Skeletal muscle tissue (tissue), 4 donors: ENCODE data around the gene IPPK. TPM values are rescaled to one million over a fixed set of nuclear protein-coding genes. Genes with fewer than 3 reads are reported as not detected.
A peak's percentile ranks its signal among the peaks of the same experiment; 100 is the strongest.

Source experiments
- H3K27ac ChIP-seq: one replicate; pipeline ENCODE4 v1.7.0; 2013; ENCODE audit warnings: mild to moderate bottlenecking, low read depth, low read length, inconsistent platforms
- H3K27me3 ChIP-seq, 3 donors: one replicate each; pipeline ENCODE4 v1.7.0; 2013; ENCODE audit warnings: low read length in 3 of 3; ENCODE audit not compliant: control insufficient read depth in 3 of 3, insufficient read depth in 3 of 3
- H3K36me3 ChIP-seq, 3 donors: one replicate each; pipeline ENCODE4 v1.7.0; 2013; ENCODE audit warnings: low read length in 3 of 3; ENCODE audit not compliant: control insufficient read depth in 3 of 3, insufficient read depth in 3 of 3
- H3K4me1 ChIP-seq, 3 donors: one replicate each; pipeline ENCODE4 v1.7.0; 2013; ENCODE audit warnings: low read length in 3 of 3, mild to moderate bottlenecking in 3 of 3; ENCODE audit not compliant: control insufficient read depth in 3 of 3, insufficient read depth in 3 of 3
- H3K4me3 ChIP-seq, 3 donors: one replicate each; pipeline ENCODE4 v1.7.0; 2013; ENCODE audit warnings: low read length in 3 of 3
- H3K9ac ChIP-seq, 3 donors: one replicate each; pipeline ENCODE4 v1.7.0; 2013; ENCODE audit warnings: low read length in 3 of 3, mild to moderate bottlenecking in 3 of 3, moderate library complexity in 2 of 3, low read depth in 1 of 3
- H3K9me3 ChIP-seq, 3 donors: one replicate each; pipeline ENCODE4 v1.7.0; 2013; ENCODE audit warnings: low read length in 3 of 3; ENCODE audit not compliant: control insufficient read depth in 3 of 3
- total RNA-seq: library from RNA; depleted of rRNA; stranded (reverse); fragments of >200 nt; gene quantifications from one replicate; pipeline ENCODE4 v1.2.3, GENCODE V29; 2014
- donor health status: Osteomylitis.

Gene IPPK, protein sequence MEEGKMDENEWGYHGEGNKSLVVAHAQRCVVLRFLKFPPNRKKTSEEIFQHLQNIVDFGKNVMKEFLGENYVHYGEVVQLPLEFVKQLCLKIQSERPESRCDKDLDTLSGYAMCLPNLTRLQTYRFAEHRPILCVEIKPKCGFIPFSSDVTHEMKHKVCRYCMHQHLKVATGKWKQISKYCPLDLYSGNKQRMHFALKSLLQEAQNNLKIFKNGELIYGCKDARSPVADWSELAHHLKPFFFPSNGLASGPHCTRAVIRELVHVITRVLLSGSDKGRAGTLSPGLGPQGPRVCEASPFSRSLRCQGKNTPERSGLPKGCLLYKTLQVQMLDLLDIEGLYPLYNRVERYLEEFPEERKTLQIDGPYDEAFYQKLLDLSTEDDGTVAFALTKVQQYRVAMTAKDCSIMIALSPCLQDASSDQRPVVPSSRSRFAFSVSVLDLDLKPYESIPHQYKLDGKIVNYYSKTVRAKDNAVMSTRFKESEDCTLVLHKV
- 6.3 TPM for total RNA-seq

DNA sequence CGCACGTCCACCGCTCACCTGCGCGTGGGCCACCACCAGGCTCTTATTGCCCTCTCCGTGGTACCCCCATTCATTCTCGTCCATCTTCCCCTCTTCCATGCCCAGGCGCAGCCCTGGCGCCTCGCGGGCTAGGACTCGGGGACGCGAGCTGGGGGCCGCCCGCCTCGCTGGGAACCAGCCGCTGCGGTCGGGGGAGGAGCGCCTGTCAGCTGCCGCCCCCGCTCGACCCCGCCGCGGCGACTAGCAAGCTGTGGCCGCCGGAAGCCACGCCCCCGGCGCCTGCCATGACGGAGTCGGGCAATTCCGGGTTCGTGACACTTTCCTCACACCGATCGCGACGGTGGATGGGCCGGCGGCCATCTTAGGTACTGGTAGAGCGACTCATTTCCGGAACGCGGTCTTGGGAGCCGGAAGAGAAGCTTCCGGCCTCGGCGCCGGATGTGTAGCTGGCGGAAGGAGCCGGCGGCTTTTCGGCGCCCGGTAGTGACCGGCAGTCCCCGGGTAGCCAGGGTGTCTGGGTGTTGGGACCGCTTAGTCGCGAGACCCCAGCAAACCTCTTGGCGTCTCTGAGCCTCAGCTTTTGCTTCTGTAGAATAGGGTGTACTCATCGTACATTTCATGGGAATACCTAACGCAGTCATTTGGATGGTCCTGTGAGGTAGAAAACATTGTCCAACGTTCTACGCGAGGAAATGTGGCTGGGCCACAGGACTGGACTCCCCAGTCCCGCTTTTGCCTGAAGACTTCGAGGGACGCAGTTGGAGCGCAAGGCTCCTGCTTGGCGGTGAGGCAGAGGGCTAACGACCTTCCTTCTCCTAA is at the start of gene IPPK:
Gene IPPK (minus strand): TSS at position 242 of the 819 bp plus-strand sequence. CDS start 143 bp downstream, at position 99.
- peak within 1 kb of the TSS; percentile 88 for H3K27ac ChIP-seq
- H3K4me1 ChIP-seq = peaks cover 12 to 38% (median 37%) of the 10 kb centered on the region in 3 donors
- no peaks in the 10 kb centered on the region for H3K9me3 ChIP-seq

DNA sequence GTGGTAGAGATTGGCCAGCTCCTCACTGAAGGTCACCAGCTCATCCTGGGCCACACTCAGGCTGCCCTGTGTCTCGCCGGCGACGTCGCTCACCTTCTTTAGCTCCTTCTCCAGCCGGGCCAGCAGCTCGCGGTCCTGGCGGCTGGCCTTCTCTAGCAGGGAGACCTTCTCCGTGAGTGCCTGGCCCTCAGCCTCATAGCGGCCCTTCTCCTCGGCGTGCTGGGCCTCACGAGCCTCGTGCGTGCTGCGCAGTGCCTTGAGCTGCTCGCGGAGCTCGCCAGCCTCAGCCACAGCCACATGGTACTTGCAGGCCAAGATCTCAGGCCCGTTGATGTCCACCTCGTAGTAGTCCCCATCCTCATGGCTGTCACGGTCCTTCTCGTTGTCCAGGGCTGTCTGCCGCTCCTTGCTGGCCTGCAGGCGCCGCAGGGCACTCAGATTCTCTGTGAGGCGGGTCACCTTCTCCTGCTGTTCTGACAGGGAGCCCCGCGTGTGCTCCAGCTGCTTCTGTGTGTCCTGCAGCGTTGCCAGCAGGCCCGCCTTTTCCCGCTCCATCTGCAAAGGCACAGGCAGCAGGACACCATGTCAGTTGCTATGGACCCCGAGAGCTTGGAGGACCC is 49.2 kb upstream of the IPPK start:
- no peak overlapping the region for H3K9ac ChIP-seq
- peaks cover 69 to 81% (median 76%) of the 10 kb centered on the region in 3 donors for H3K36me3 ChIP-seq
- no peak overlapping the region for H3K27ac ChIP-seq
- H3K27me3 ChIP-seq = no peaks in the 10 kb centered on the region
- H3K4me3 ChIP-seq = no peak overlapping the region
- no peaks in the 10 kb centered on the region for H3K9me3 ChIP-seq
- H3K4me1 ChIP-seq = peaks cover 0 to 3% (median 0%) of the 10 kb centered on the region in 3 donors

More for the DNA sequence above, at the start of gene IPPK:
- Histone ChIP-seq H3K9ac (peak within 1 kb of the TSS; percentile 99 to 100 (median 100)), H3K27me3 (no peaks in the 10 kb centered on the region), H3K4me3 (peak within 1 kb of the TSS; percentile 89 to 100 (median 100)), H3K36me3 (peaks cover 5 to 9% (median 7%) of the 10 kb centered on the region in 3 donors)

DNA sequence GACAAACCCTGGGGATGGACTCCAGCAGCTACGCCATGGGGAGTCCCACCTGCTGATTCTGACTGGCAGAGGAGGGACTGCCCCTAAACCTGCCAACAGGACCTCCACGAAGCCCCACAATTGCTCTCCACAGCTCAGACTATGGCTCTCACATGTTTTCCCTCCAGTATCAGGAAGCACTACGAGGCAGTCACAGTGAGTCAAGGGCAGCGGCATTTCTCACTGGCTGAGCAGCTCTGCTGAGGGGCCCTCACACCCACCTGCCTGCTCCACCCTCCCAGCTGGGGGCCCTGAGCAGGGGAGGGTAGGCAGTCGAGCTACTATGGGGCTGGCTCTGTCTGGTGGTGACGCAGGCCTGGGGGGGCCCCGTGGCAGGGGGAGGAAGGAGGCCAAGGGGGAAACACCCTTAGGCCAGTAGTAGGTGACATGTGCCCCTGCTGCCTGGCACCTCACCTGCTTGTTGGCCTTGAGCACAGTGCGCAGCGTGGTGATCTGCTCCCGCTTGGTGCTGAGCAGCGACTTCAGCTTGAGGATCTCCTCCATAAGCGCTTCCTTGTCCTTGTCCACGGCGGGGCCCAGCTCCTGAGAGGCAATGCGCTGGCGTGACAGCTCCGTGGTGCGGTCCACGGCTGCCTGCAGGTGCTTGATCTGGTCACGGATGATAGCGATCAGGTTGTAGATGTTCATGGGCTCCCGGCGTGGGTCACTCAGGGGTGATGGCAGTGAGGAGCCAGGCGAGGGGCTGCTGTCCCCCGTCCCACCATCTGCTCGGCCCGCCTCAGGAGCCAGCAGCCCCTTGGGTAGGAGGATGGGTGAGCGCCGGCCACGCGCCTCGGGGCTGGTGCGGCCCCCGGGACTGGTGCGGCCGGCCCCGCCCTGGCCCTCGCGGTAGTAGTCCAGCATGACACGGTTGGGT is 48.4 kb upstream of the IPPK start:
- Histone ChIP-seq H3K27ac (no peak overlapping the region), H3K4me3 (no peak overlapping the region), H3K9me3 (no peaks in the 10 kb centered on the region), H3K4me1 (peaks cover 0 to 3% (median 0%) of the 10 kb centered on the region in 3 donors), H3K36me3 (peaks cover 76 to 89% (median 84%) of the 10 kb centered on the region in 3 donors), H3K9ac (no peak overlapping the region), H3K27me3 (no peaks in the 10 kb centered on the region)

DNA sequence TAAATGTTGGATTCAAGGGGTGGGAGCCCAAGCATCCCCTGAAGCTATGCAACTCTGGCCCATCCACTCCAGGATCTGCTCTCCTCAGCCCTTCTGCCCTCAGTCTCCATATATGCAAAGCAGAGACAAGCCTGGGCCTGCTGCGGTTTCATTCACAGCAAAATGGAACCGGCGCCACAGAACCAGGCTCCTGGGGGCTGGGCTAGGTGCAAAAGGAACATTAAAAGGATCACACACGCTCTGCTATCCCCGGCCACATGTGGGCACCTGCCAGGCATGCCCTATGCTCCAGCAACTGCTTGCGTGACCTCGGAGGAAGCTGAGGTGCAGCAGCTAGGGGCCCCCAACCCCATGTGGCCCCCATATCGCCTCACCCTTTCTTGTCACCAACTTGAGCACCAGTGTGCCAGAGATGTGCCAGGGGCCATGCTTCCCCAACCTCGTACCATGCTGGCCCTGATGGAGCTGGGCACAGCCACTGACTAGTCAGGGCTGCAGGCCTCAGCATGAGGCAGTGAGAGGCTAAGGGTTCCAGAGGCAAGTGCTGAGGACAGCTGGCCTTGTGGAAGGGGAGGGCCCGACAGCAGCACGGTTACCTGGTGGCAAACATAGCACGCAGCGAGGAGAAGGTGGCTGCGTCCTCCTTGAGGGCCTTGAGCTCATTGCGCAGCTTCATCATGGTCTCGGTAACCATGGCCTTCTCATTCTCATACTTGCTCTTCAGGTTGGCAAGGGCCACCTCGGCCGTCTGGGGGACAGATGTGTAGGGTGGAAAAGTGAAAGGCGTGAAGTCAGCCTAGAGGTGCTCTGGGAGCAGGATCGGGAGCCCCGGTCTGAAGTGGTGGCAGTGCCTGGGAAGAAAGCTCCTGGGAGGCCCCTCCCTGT is 47.5 kb upstream of the IPPK start:
- Histone ChIP-seq H3K9me3 (no peaks in the 10 kb centered on the region), H3K4me1 (peaks cover 0 to 3% (median 0%) of the 10 kb centered on the region in 3 donors), H3K27ac (no peak overlapping the region), H3K4me3 (no peak overlapping the region), H3K9ac (no peak overlapping the region), H3K36me3 (peaks cover 80 to 88% (median 87%) of the 10 kb centered on the region in 3 donors), H3K27me3 (no peaks in the 10 kb centered on the region)

DNA sequence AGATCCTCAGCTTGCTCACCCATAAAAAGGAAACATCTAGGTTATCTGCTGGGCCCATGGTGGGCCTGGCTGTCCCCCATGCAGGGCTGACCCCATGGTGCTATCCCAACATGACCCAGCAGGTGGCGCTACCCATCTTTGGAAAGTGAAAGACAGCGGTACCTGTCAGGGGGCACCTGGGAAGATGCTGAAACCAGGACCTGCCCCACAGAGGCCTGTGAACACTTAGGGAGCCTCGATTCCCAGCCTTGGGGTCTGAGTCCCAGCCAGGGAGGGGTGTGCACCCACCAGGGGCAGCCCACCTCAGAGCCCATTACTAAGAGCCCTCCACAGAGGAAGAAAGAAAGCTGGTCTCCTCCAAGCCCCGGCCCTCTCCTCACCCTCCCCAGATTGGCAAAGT is 46.6 kb upstream of the IPPK start:
- peaks cover 76 to 83% (median 79%) of the 10 kb centered on the region in 3 donors for H3K36me3 ChIP-seq

DNA sequence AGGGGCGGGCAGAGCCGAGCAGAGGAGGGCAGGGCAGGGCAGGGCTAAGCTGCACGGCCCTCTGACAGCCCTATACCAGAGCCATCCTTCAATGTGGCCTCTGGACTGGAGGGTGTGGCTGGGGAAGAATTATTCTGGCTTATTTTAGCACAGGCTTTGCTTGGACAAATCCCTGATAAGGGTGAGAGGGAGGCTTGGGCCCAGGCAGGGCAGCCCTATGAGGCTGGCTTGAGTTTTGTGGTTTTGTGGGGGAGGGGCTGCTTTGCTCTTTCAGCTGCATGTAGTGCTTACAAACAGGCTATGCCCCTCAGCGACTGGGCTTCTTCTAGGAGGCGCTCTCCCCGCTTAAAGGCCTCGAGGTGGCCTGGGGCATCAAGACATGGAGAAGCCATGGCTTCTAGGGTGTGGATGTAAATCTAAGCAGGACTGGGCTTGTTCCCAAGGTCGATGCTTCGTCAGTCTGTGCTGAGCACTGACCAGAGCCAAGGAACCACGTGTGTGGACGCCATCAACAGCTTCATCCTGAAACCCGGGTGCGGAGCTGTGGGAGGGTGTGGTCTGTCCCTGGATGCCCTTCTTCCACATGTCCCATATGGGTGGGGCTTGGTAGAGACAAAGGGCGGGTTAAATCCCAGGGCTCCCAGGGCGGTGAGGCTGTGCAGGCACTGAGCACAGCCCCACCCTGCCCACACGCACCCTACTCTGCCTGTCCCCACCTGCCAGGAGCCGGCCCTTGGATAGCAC is 45.7 kb upstream of the IPPK start:
- peaks cover 72 to 76% (median 74%) of the 10 kb centered on the region in 3 donors for H3K36me3 ChIP-seq
- no peaks in the 10 kb centered on the region for H3K27me3 ChIP-seq
- H3K27ac ChIP-seq = no peak overlapping the region
- H3K4me1 ChIP-seq = peaks cover 0 to 6% (median 0%) of the 10 kb centered on the region in 3 donors
- no peak overlapping the region for H3K9ac ChIP-seq
- no peaks in the 10 kb centered on the region for H3K9me3 ChIP-seq
- H3K4me3 ChIP-seq = no peak overlapping the region

More for the DNA sequence above, 46.6 kb upstream of the IPPK start:
- Histone ChIP-seq H3K9ac (no peak overlapping the region), H3K27ac (no peak overlapping the region), H3K9me3 (no peaks in the 10 kb centered on the region), H3K27me3 (no peaks in the 10 kb centered on the region), H3K4me1 (peaks cover 0 to 6% (median 0%) of the 10 kb centered on the region in 3 donors), H3K4me3 (no peak overlapping the region)

DNA sequence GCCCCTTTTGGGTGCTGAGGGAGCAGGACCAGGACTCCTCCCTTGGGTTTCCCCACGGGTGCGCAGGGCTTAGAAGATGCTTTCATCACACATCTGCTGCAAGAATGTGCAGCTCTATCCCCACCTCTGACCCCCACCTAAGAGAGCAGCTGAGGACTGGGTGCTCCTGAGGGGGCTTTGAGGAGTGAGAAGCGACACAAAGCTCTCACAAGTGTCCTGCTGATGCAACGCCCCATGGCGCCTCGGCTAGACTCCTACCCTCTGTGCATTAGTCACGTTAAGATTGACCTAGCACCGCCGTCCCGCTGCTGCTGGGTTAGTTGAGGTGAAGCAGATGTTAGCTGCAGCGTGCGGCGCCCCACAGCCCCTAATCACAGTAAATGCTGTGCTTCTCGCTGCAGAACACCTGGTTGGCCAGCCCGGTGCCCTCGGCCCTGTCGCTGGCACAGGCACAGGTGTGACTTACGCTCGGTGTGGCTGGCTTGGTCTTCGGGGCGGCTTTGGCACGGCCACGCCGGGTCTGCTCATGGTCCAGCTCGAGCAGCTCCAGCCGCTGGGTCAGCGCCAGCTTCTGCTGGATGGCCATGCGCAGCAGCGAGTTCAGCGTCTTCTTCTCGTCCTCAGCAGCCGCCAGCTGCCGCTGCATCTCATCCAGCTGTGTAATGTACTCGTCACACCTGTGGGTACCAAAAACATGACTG is 45.0 kb upstream of the IPPK start:
- H3K27ac ChIP-seq = no peak overlapping the region
- no peak overlapping the region for H3K9ac ChIP-seq
- H3K9me3 ChIP-seq = no peaks in the 10 kb centered on the region
- no peak overlapping the region for H3K4me3 ChIP-seq
- peaks cover 67 to 75% (median 73%) of the 10 kb centered on the region in 3 donors for H3K36me3 ChIP-seq
- H3K27me3 ChIP-seq = no peaks in the 10 kb centered on the region
- H3K4me1 ChIP-seq = peaks cover 0 to 6% (median 0%) of the 10 kb centered on the region in 3 donors
